ENCODE measurements around the gene FYN. TPM values are rescaled to one million over a fixed set of nuclear protein-coding genes. Genes with fewer than 3 reads are reported as not detected.

The FYN gene
- total and polyA plus RNA-seq, 2 of the 8 experiments (the other 6 are each of a cell fraction or from before 2014, with no cell fraction given), result 46.8 to 97.2 TPM

DNA sequence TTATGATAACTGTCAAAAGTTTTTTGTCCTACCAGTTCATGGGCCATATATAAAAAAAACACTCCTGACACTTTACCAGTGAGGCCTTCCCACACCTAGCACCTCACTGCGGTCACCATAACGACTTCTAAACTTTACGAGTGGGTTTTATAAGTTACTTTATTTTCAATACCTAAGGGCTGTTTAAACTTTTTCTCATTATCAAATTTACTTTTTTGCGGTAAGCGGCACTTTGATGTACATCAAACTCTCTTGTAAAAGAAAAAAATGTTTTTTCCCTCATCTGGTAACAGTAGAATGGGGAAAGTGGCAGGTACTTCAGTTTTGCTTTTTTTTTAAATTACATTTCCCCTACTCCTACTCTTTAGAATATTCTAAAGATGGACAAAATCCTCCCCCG is 36.2 kb downstream of the FYN start:
- WGBS, 2 experiments (ENCODE audit: extremely low coverage in 1 of 2, insufficient coverage in 1 of 2, insufficient read length in 1 of 2, insufficient replicate concordance in 2 of 2, low coverage in 1 of 2, low lambda C conversion rate in 2 of 2, missing lambda C conversion rate in 1 of 2), result 92% methylated on average over 6 of the region's 6 CpGs; no CpG with 5 or more reads in 1 of the 2 experiments
- Histone ChIP-seq H3K79me2 (ENCODE audit: control insufficient read depth in 1 of 2, insufficient read depth in 2 of 2, low read length in 2 of 2) (peaks cover 0 to 2% of the 10 kb centered on the region in 2 experiments; a peak in 1 of 4 replicates), H3K56ac (replicated peaks; ENCODE audit: insufficient read length, low read depth, low read length) (no peak overlapping the region), H3K27me3 (replicated peaks in 1 of 4; ENCODE audit: control insufficient read depth in 3 of 4, extremely low read depth in 1 of 4, insufficient read depth in 3 of 4, low read length in 3 of 4) (no peaks in the 10 kb centered on the region), H2BK12ac (ENCODE audit: low read depth, low read length) (no peak overlapping the region), H3K4me3 (ENCODE audit: extremely low read depth in 1 of 4, insufficient read depth in 2 of 4, low read depth in 3 of 4, low read length in 4 of 4) (no peak overlapping the region), H3K23me2 (ENCODE audit: low read depth, low read length) (no peaks in the 10 kb centered on the region), H2BK120ac (replicated peaks; ENCODE audit: low read depth, low read length) (no peak overlapping the region), H3K27ac (ENCODE audit: low read depth, low read length) (no peak overlapping the region), H2AFZ (ENCODE audit: low read length) (no peak overlapping the region), H3K4ac (replicated peaks; ENCODE audit: insufficient read length, low read depth, low read length) (no peak overlapping the region), H2BK15ac (ENCODE audit: low read length) (no peak overlapping the region), H4K20me1 (replicated peaks in 1 of 2; ENCODE audit: control insufficient read depth in 1 of 2, insufficient read depth in 2 of 2, low read length in 2 of 2) (peaks cover 0 to 3% of the 10 kb centered on the region in 2 experiments), H4K5ac (ENCODE audit: insufficient read length, low read depth, low read length) (no peak overlapping the region), H2BK20ac (ENCODE audit: low read length) (no peak overlapping the region), H3K36me3 (ENCODE audit: control insufficient read depth in 2 of 4, insufficient read depth in 4 of 4, low read length in 3 of 4) (no peaks in the 10 kb centered on the region), H3K9me3 (ENCODE audit: insufficient read depth in 2 of 2, low read depth in 1 of 2, low read length in 1 of 2) (no peaks in the 10 kb centered on the region), H4K8ac (ENCODE audit: extremely low read depth, insufficient read depth, low read length) (no peak overlapping the region), H3K4me1 (replicated peaks in 1 of 4; ENCODE audit: control insufficient read depth in 3 of 4, insufficient read depth in 4 of 4, low read length in 3 of 4) (peaks cover 0 to 10% (median 3%) of the 10 kb centered on the region in 4 experiments; a peak in 3 of 7 replicates), H3K4me2 (ENCODE audit: insufficient read depth in 1 of 2, low read depth in 2 of 2, low read length in 2 of 2) (no peak overlapping the region), H2AK5ac (ENCODE audit: low read depth, low read length) (no peak overlapping the region), H3K23ac (ENCODE audit: insufficient read length) (no peak overlapping the region), H3K79me1 (ENCODE audit: low read depth, low read length) (no peaks in the 10 kb centered on the region; the same call in 1 of the 2 replicates), H2BK5ac (ENCODE audit: low read depth, low read length) (no peak overlapping the region), H4K91ac (replicated peaks; ENCODE audit: insufficient read length, low read length) (no peak overlapping the region), H3K14ac (ENCODE audit: insufficient read length) (no peak overlapping the region), H3K18ac (ENCODE audit: extremely low read depth, low read length) (no peak overlapping the region), H3K9ac (replicated peaks in 1 of 4; ENCODE audit: extremely low read depth in 1 of 4, low read depth in 3 of 4, low read length in 3 of 4) (no peak overlapping the region)
- FAIRE-seq, result no peak
- POLR2A ChIA-PET (ENCODE audit: partially characterized antibody), result no interaction called here
- DNase-seq (ENCODE audit: low read depth in 1 of 2, low spot score in 2 of 2), result no peak
- CTCF ChIA-PET (ENCODE audit: partially characterized antibody), result interaction anchor here (1.0 kb wide), 1 partner anchor 17 kb away, joined by 3 read pairs; no protein-coding TSS in a partner anchor
- no peak for TF ChIP-seq SP4 (IDR thresholded peaks at IDR 0.05; ENCODE audit: low read length)
- TF ChIP-seq BCL11A (IDR thresholded peaks at IDR 0.05; ENCODE audit: low read depth in 2 of 2, low read length in 2 of 2), result no peak
- TF ChIP-seq RNF2 (IDR thresholded peaks at IDR 0.05; ENCODE audit: borderline replicate concordance, low read depth, low read length, missing control alignments, poor library complexity, severe bottlenecking), result no peak
